Hematopoietic multipotent progenitor cell treated with erythropoietin and hydrocortisone succinate and interleukin-3 and kit ligand, for 17 days (in vitro differentiated cells): Measurements from ENCODE around the gene EXD1.
"Not testable (repeated sequence)": the region's sequence is repeated elsewhere in the genome, so short reads cannot be mapped to it uniquely, and the experiment has no call there.

Source experiments
- DNase-seq: peaks from one replicate; pipeline ENCODE4 v3.0.0-alpha.2; 2015; ENCODE audit warnings: low spot score

EXD1 gene

GRCh38 chr15:41230650-41231421 is at the start of gene EXD1, which contains the start of gene CHP1:
Gene EXD1, minus strand, starts transcription at chr15:41230757. Its CDS starts 4,182 bp downstream, at chr15:41226575.
Gene CHP1, plus strand, starts transcription at chr15:41231268. Its CDS starts 115 bp downstream, at chr15:41231383.
- peak; percentile 96 for DNase-seq

GRCh38 chr15:41279535-41280283 is 49.2 kb upstream of the EXD1 start:
- no peak for DNase-seq

- DNase-seq, result no peak
Observed at GRCh38 chr15:41278319-41278718, 47.8 kb upstream of the EXD1 start.

GRCh38 chr15:41276831-41277230 is 46.3 kb upstream of the EXD1 start:
- DNase-seq, result no peak

GRCh38 chr15:41269887-41270286 is 39.3 kb upstream of the EXD1 start:
- no peak for DNase-seq

DNA sequence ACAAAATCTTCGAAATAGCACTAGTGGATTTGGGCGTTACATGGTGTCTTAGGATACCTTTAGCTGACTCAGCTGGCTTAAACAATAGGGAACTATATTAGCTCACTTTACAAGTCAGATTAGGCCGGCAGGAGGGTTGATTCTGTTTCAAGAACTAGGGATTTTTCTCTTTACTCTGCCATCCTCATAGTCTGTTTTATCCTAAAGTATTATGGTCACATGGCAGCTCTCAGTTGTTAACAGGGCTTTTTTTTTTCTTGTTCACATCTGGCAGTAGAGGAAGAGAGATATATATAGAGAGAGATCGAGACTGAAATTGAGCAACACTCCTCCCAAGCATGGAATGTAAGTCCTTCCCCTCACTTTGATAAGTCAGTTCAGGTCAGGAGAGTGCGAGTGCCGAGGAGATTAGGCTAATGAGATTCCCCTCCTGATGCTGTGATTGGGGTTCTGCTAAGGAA is 33.4 kb upstream of the EXD1 start:
- no peak for DNase-seq

GRCh38 chr15:41262571-41262970 is 32.0 kb upstream of the EXD1 start:
- no peak for DNase-seq

GRCh38 chr15:41260924-41261323 is 30.4 kb upstream of the EXD1 start:
- DNase-seq, result not testable (repeated sequence)

DNA sequence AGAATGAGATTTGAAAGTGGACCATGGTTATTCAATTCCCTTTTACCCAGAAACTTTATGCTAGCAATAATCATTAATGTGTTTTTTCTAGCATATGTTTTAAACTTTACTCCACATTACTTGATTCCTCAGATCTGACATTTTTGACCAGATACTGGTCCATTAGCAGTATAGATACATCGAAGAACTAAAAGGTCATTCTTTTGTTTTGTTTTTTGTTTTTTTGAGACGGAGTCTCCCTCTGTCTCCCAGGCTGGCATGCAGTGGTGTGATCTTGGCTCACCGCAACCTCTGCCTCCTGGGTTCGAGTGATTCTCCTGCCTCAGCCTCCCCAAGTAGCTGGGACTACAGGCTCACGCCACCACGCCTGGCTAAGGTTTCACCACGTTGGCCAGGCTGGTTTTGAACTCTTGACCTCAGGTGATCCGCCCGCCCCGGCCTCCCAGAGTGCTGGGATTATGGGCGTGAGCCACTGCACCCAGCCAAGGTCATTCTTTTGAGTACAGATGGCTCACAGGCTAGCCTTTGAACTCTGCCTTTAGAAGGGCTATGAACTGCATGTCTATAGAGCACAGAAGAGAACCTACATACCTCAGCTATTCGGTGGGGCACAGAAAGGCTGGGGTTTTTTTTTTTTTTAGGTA is 29.1 kb upstream of the EXD1 start:
- no peak for DNase-seq

- peak; percentile 4 for DNase-seq
Observed at GRCh38 chr15:41258750-41259471, 28.4 kb upstream of the EXD1 start.

- no peak for DNase-seq
Observed at GRCh38 chr15:41256577-41257038, 26.1 kb upstream of the EXD1 start.

- DNase-seq, result no peak
Observed at GRCh38 chr15:41256103-41256502, 25.5 kb upstream of the EXD1 start.

DNA sequence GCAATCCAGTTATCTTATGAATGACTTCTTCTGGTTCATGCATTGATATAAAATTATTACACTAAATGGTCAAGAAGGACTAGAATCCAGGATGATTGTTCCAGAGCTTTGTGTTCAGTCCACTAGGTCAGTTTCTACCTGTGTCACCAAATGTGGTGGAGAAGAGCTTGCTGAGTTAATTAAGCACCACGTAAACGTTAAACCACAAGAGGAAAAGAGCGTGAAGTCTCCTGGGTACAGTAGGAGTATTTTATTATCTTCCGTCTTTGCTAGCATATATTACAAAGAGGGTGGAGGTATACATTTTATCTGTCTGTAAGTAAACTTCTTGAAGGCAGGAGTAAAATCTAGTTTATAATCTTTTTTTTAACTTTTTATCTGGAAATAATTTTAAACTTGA is 24.0 kb upstream of the EXD1 start:
- DNase-seq, result peak; percentile 4

DNA sequence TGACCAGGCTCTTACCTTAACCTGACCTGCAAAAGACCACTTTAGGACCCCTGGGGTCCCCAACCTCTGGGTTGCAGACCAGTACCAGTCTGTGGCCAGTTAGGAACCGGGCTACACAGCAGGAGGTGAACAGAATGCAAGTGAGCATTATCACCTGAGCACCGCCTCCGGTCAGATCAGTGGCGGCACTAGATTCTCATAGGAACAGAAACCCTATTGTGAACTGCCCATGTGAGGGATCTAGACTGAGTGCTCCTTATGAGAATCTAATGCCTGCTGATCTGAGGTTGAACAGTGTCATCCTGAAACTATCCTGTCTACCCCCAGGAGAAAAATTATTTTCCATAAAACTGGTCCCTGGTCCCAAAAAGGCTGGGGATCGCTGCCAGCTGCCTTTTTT is 20.9 kb upstream of the EXD1 start:
- DNase-seq, result no peak

DNA sequence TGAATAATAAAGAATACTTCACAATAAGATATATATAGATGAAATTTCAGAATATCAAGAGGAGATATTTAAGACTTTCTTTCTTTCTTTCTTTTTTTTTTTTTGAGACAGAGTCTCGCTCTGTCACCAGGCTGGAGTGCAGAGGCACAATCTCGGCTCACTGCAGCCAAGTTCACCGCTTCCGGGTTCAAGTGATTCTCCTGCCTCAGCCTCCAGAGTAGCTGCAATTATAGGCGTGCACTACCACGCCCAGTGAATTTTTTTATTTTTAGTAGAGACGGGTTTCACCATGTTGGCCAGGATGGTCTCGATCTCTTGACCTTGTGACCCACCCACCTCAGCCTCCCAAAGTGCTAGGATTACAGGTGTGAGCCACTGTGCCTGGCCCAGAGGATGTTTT is 20.2 kb upstream of the EXD1 start:
- not testable (repeated sequence) for DNase-seq

DNA sequence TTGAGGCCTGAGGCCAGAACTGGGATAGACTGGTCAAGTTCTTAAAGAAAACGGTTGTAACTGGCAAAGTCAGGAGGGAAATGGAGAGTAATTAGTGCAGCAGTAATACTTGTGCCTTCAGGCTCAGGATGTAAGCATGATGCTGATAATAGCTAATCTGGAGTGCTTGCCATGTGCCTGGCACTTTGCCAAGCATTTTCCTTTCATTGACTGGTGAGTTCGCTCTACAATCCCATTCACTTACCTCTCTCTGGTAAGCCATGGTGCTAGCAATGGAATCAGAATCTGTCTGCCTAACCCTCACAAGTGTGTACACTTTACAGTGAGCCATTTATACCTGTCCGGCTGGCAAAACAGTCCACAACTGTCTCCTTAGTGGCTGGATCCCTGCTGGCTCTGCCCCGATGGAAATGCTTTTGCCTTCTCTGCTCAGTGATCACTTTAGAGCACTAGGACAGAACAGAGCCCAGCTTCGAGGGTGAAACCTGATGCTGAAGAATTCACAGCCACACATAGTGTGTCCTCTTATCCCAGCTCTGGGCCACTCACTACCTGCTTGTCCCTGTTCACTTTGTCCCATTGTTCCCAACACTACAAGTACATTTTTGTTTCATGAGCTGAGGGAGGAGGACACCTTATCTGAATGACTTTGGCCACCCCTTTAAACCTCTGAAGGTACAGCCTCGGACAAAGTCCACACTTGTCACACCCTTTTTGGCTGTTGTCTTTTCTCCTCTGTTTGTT is 10.8 kb upstream of the EXD1 start:
- peak; percentile 48 for DNase-seq

GRCh38 chr15:41238100-41238499 is 7.5 kb upstream of the EXD1 start:
- DNase-seq, result no peak

GRCh38 chr15:41235929-41236328 is 5.4 kb upstream of the EXD1 start:
- DNase-seq, result no peak

DNA sequence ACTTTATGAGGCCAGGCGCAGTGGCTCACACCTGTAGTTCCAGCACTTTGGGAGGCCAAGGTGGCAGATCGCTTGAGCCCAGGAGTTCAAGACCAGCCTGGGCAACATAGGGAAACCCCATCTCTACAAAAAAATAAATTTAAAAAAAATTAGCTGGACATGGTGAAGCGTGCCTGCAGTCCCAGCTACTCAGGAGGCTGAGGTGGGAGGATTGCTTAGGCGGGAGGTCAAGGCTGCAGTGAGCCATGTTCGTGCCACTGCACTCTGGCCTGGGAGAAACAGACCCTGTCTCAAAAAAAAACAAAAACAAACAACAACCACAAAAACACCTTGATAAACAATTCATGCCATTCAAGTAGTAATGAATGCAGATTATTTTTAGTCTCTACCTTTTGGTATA is 4.7 kb upstream of the EXD1 start:
- DNase-seq, result not testable (repeated sequence)

DNA sequence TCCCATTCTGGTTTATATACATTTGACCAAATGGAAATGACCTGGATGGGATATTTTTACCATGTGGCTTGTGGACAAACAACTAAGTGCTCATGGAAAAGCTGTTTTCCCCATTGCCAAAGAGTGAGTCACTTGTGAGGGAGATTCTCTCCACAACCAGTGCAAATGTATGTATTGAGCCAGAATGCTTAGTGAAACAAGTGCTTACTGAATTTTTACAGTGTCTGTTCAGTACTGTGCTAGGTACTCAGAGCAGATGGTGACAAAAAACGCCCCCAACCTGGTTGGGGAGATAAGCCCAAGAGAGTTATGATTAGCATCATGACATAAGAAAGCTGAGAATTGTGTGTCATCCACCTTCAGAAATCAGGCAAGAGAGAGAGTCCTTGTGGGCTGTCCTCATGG is 2.8 kb upstream of the EXD1 start:
- DNase-seq, result peak; percentile 42
